KMS-11 (cell line): ENCODE measurements around the gene KIF3B.

Experiments
- H2AFZ ChIP-seq: fragments of 200-600 bp; sonication (generic); 2 replicates; pipeline ENCODE4 v1.6.1; 2016; ENCODE audit warnings: antibody characterized with exemption, mixed run types, low read depth
- H3K27ac ChIP-seq: fragments of 200-600 bp; sonication (generic); 2 replicates; pipeline ENCODE4 v1.6.1; 2016; ENCODE audit warnings: mild to moderate bottlenecking, mixed run types
- H3K27me3 ChIP-seq: fragments of 200-600 bp; sonication (generic); 2 replicates; pipeline ENCODE4 v1.6.1; 2017; ENCODE audit warnings: mild to moderate bottlenecking, low read depth, mixed run types, moderate library complexity; ENCODE audit not compliant: insufficient read depth
- H3K36me3 ChIP-seq: fragments of 200-600 bp; sonication (generic); 2 replicates; pipeline ENCODE4 v1.6.1; 2017; ENCODE audit warnings: mild to moderate bottlenecking, mixed run types; ENCODE audit not compliant: insufficient read depth
- H3K4me1 ChIP-seq: fragments of 200-600 bp; sonication (generic); 2 replicates; pipeline ENCODE4 v1.6.1; 2016; ENCODE audit warnings: mild to moderate bottlenecking, low read depth, mixed run types; ENCODE audit not compliant: poor library complexity, severe bottlenecking
- H3K4me2 ChIP-seq: fragments of 200-600 bp; sonication (generic); 2 replicates; pipeline ENCODE4 v1.7.0; 2016; ENCODE audit warnings: mild to moderate bottlenecking, mixed run types
- H3K4me3 ChIP-seq: fragments of 200-600 bp; sonication (generic); IDR thresholded peaks from 2 replicates; pipeline ENCODE4 v1.6.1; 2017; ENCODE audit warnings: low read depth, low read length, mixed read lengths; ENCODE audit not compliant: insufficient read depth
- H3K79me2 ChIP-seq: fragments of 200-600 bp; sonication (generic); 2 replicates; pipeline ENCODE4 v1.6.1; 2016; ENCODE audit warnings: low read depth, mixed run types; ENCODE audit not compliant: insufficient read depth
- H3K9ac ChIP-seq: fragments of 200-600 bp; sonication (generic); 2 replicates; pipeline ENCODE4 v1.6.1; 2016; ENCODE audit warnings: mild to moderate bottlenecking, mixed run types
- H4K20me1 ChIP-seq: fragments of 200-600 bp; sonication (generic); 2 replicates; pipeline ENCODE4 v1.6.1; 2016; ENCODE audit warnings: mild to moderate bottlenecking, mixed run types; ENCODE audit not compliant: insufficient read depth
- CTCF ChIP-seq: fragments of 200-600 bp; sonication (generic); conservative IDR thresholded peaks from 2 replicates; pipeline ENCODE4 v1.6.1; 2017; ENCODE audit warnings: low read depth, mild to moderate bottlenecking, antibody characterized with exemption, low read length, moderate library complexity, mixed read lengths

Gene KIF3B

GRCh38 chr20:32231245-32231644, 46.2 kb upstream of the KIF3B start:
- H3K4me1 ChIP-seq, result peaks cover 21% of the 10 kb centered on the region
- no peaks in the 10 kb centered on the region; the same call in 1 of the 2 replicates for H3K36me3 ChIP-seq
- no peaks in the 10 kb centered on the region for H3K27me3 ChIP-seq
- H3K79me2 ChIP-seq, result no peaks in the 10 kb centered on the region
- H3K4me3 ChIP-seq, result no peak overlapping the region
- H4K20me1 ChIP-seq, result no peaks in the 10 kb centered on the region
- H3K9ac ChIP-seq, result no peak overlapping the region
- TF ChIP-seq CTCF, result no peak
- H3K27ac ChIP-seq, result no peak overlapping the region
- no peak overlapping the region for H3K4me2 ChIP-seq
- no peak overlapping the region for H2AFZ ChIP-seq

- TF ChIP-seq CTCF, result no peak
- Histone ChIP-seq H3K4me3 (no peak overlapping the region), H2AFZ (no peak overlapping the region), H3K27me3 (no peaks in the 10 kb centered on the region), H3K4me1 (peaks cover 21% of the 10 kb centered on the region), H3K4me2 (peak overlapping the region; percentile 28), H3K9ac (no peak overlapping the region), H3K36me3 (no peaks in the 10 kb centered on the region; the same call in 1 of the 2 replicates), H3K27ac (0 out of 2 replicates have a peak overlapping the region, but pooled peaks have one; percentile 10), H3K79me2 (no peaks in the 10 kb centered on the region), H4K20me1 (no peaks in the 10 kb centered on the region)
These were observed 45.6 kb upstream of the KIF3B start for GRCh38 chr20:32231847-32232246.

- Histone ChIP-seq H3K4me2 (peak overlapping the region; percentile 28), H3K27me3 (no peaks in the 10 kb centered on the region), H4K20me1 (no peaks in the 10 kb centered on the region), H3K9ac (no peak overlapping the region), H3K27ac (0 out of 2 replicates have a peak overlapping the region, but pooled peaks have one; percentile 10), H3K4me1 (peaks cover 21% of the 10 kb centered on the region), H2AFZ (no peak overlapping the region), H3K79me2 (no peaks in the 10 kb centered on the region), H3K4me3 (no peak overlapping the region), H3K36me3 (no peaks in the 10 kb centered on the region; the same call in 1 of the 2 replicates)
- TF ChIP-seq CTCF, result no peak
These were observed 45.0 kb upstream of the KIF3B start for GRCh38 chr20:32232326-32232886.

- Histone ChIP-seq H3K4me3 (no peak overlapping the region), H3K79me2 (no peaks in the 10 kb centered on the region), H2AFZ (no peak overlapping the region), H4K20me1 (no peaks in the 10 kb centered on the region), H3K4me1 (peaks cover 21% of the 10 kb centered on the region), H3K4me2 (no peak overlapping the region), H3K9ac (no peak overlapping the region), H3K27ac (no peak overlapping the region), H3K36me3 (no peaks in the 10 kb centered on the region; the same call in 1 of the 2 replicates), H3K27me3 (no peaks in the 10 kb centered on the region)
- TF ChIP-seq CTCF, result no peak
These were observed 44.2 kb upstream of the KIF3B start for GRCh38 chr20:32233286-32233685.
